GM12875 (cell line): Measurements from ENCODE around the gene TAGLN2.

ENCODE experiments used
- H3K4me3 ChIP-seq: one replicate; pipeline ENCODE4 v1.5.1; 2011; ENCODE audit warnings: low read depth, low read length, control low read depth
- TF ChIP-seq, protein P1 (sequence below): IDR thresholded peaks from 2 replicates; pipeline ENCODE4 v1.5.1; 2011; ENCODE audit warnings: low read depth, mild to moderate bottlenecking, control low read depth, inconsistent platforms, low read length, moderate library complexity, borderline replicate concordance; ENCODE audit not compliant: insufficient read depth

The TAGLN2 gene

GRCh38 chr1:159965263-159965662 is 40.0 kb upstream of the TAGLN2 start:
- TF ChIP-seq, protein P1, sequence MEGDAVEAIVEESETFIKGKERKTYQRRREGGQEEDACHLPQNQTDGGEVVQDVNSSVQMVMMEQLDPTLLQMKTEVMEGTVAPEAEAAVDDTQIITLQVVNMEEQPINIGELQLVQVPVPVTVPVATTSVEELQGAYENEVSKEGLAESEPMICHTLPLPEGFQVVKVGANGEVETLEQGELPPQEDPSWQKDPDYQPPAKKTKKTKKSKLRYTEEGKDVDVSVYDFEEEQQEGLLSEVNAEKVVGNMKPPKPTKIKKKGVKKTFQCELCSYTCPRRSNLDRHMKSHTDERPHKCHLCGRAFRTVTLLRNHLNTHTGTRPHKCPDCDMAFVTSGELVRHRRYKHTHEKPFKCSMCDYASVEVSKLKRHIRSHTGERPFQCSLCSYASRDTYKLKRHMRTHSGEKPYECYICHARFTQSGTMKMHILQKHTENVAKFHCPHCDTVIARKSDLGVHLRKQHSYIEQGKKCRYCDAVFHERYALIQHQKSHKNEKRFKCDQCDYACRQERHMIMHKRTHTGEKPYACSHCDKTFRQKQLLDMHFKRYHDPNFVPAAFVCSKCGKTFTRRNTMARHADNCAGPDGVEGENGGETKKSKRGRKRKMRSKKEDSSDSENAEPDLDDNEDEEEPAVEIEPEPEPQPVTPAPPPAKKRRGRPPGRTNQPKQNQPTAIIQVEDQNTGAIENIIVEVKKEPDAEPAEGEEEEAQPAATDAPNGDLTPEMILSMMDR, result no peak
- no peak overlapping the region for H3K4me3 ChIP-seq

DNA sequence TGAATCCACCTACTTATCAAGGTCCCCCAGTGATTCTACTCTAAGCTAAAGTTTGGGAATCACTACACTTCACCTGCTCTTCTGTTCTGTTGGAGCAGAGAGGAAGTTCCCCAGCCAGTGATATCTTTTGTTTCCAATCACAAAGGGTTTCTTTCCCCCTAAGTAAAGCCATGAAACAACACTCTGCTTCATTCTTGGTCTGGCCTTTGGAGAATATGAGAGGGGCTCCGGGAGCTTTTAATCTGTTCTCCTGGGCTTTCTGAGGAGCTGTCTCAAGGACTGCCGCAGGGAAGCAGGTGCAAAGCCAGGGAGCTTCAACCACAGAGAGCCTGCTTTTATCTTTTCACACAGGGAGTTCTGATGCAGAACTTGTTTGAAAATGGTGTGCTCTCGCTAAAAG is 38.8 kb upstream of the TAGLN2 start:
- TF ChIP-seq, protein P1, result no peak
- H3K4me3 ChIP-seq, result no peak overlapping the region

DNA sequence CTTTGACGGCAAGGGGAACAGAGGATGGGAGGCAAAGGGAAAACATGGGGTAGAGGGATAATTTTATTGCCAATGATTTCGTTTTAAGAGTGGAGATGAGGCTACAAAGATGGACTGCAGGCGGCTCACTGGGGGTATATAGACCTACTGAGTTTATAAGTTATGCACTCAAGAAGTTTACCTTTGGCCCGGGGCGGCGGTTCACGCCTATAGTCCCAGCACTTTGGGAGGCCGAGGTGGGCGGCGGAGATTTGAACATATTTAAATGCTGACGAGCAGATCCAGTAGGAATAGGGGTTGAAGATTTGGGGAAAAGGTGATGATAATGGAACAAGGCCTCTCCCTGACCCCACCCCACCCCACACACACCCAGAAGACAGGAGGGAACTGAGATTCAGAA is 36.9 kb upstream of the TAGLN2 start:
- TF ChIP-seq, protein P1, result no peak
- H3K4me3 ChIP-seq, result no peak overlapping the region

DNA sequence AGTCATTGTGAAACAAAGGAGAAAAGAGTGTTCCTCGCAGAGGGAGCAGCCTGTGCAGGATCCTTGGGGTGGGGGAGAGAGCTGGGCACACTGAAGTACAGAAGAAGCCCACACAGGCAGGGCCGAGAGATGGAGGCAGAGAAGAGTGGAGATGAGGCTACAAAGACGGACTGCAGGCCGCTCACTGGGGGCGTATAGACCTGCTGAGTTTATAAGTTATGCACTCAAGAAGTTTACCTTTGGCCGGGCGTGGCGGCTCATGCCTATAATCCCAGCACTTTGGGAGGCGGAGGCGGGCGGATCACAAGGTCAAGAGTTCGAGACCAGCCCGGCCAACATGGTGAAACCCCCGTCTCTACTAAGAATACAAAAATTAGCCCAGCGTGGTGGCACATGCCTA is 36.3 kb upstream of the TAGLN2 start:
- H3K4me3 ChIP-seq, result no peak overlapping the region
- TF ChIP-seq, protein P1, result no peak

DNA sequence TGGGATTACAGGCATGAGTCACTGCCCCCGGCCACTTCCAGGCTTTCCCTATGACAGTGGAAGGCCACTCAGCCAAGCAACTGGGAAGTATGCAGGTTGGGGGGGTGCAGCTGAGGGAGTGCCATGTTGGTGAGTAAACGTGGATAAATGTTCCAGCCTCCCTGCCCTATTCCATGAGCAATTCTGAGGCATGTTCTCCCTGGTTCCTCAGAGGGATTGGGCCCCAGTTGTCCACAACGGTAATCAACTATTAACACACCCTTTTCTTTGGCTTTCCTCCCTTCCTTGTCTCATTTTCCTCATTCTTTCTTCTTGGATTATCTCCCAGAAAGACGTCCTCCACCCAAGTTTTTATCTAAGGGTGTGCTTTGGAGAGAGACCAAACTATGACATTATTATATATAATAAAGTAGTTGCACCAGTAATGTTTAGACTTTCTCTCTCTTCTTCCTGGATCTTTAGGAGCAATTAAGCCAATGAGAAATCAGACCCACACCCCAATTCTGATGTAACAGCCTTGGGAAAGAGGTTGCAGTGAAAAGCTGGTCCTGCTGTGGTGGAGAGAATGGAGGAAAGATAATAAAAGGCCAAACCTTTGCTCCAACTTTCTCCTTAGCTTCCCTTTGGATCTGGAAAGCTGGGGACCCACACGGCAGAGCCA is 35.5 kb upstream of the TAGLN2 start:
- no peak overlapping the region for H3K4me3 ChIP-seq
- TF ChIP-seq, protein P1, result no peak

DNA sequence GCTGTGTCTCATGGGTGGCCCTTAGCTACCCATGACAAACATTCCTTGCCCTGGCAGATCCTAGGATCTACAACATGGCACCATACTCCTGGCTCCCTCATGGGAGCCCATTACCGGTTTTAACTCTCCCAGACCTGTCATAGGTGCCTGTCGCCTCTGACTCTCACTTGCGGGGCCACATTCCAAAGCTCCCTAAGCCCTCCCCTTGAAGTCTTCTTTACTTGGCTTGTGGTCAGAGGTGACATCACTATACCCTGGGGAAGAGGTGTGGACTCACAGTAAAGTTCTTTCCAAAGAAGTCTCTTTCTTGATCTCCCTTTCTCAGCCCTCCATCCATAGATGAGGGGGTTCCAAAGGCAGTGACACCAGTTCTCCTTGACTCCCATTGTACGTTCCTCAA is 34.1 kb upstream of the TAGLN2 start:
- no peak overlapping the region for H3K4me3 ChIP-seq
- TF ChIP-seq, protein P1, result no peak

DNA sequence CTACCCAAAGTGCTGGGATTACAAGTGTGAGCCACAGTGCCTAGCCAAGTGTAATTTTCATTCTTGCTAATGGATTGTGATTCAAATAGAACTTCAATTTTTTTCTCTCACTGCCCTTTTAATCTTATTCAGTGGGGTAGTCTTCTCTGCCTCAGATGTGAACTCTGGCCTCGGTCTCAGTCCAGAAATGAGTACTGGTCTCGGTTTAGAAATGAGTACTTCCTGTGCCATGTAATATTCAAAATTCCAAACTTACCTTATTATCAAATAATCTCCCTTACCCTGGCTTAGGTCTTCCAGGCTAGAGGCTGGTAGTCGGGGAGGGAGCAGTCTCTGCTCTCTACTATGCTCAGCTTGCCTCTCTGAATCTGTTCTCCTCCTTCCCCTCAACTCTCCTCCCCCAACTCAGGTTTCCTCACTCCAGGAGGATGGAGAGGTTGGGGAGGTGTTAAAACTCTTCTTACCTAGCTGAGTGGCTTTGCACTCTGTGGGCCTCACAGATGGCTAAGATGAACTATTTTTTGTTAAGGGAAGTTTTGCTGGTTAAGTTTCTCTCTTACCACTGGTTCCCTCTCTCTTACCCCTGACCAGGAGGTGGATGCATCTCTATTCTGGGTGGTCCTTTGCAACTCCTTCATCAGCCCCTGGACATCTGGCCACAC is 33.5 kb upstream of the TAGLN2 start:
- TF ChIP-seq, protein P1, result no peak

More for the DNA sequence above, 33.5 kb upstream of the TAGLN2 start:
- H3K4me3 ChIP-seq, result no peak overlapping the region
